DND-41 (cell line): ENCODE measurements around the gene TPPP2.

Source experiments
- ATAC-seq: fragments of 200-7000 bp; cut with Tn5 transposase; 3 replicates; pipeline ENCODE4 v1.9.1; 2021; ENCODE audit warnings: low read depth; ENCODE audit not compliant: insufficient read depth
- DNase-seq: peaks from one replicate; pipeline ENCODE4 v3.0.0-alpha.2; 2020
- H2AFZ ChIP-seq: 2 replicates; pipeline ENCODE4 v1.6.0; 2012; ENCODE audit warnings: low read depth, low read length
- H3K27ac ChIP-seq: 2 replicates; pipeline ENCODE4 v1.5.1; 2012; ENCODE audit warnings: low read length, inconsistent platforms
- H3K27me3 ChIP-seq: fragments of 200-600 bp; sonication (generic); 2 replicates; pipeline ENCODE4 v1.6.0; 2012; ENCODE audit warnings: low read length, mild to moderate bottlenecking, inconsistent platforms; ENCODE audit not compliant: insufficient read depth, poor library complexity
- H3K36me3 ChIP-seq: 2 replicates; pipeline ENCODE4 v1.5.1; 2012; ENCODE audit warnings: low read length, inconsistent platforms; ENCODE audit not compliant: insufficient read depth
- H3K4me1 ChIP-seq: 2 replicates; pipeline ENCODE4 v1.5.1; 2012; ENCODE audit warnings: mild to moderate bottlenecking, low read length; ENCODE audit not compliant: insufficient read depth
- H3K4me2 ChIP-seq: 2 replicates; pipeline ENCODE4 v1.6.0; 2012; ENCODE audit warnings: mild to moderate bottlenecking, moderate library complexity, low read length, inconsistent platforms; ENCODE audit not compliant: insufficient read depth
- H3K4me3 ChIP-seq, 2 experiments: fragments of 200-600 bp in 1 of 2; shearing (Covaris generic) in 1 of 2; 2 replicates each; pipeline ENCODE4 v1.5.1; 2012 to 2016; ENCODE audit warnings: inconsistent platforms in 2 of 2, low read length in 2 of 2, mild to moderate bottlenecking in 2 of 2, low read depth in 1 of 2, moderate library complexity in 1 of 2
- H3K79me2 ChIP-seq: 2 replicates; pipeline ENCODE4 v1.6.0; 2012; ENCODE audit warnings: low read length, inconsistent platforms; ENCODE audit not compliant: insufficient read depth
- H3K9ac ChIP-seq: 2 replicates; pipeline ENCODE4 v1.6.0; 2012; ENCODE audit warnings: low read depth, mild to moderate bottlenecking, inconsistent platforms, low read length, moderate library complexity
- H3K9me3 ChIP-seq: 2 replicates; pipeline ENCODE4 v1.5.1; 2012; ENCODE audit warnings: low read length, moderate library complexity, mild to moderate bottlenecking, inconsistent platforms; ENCODE audit not compliant: insufficient read depth, severe bottlenecking
- H4K20me1 ChIP-seq: 2 replicates; pipeline ENCODE4 v1.6.0; 2012; ENCODE audit warnings: low read length; ENCODE audit not compliant: insufficient read depth
- EZH2 ChIP-seq: IDR thresholded peaks from 3 replicates; pipeline ENCODE4 v1.6.1; 2012; ENCODE audit warnings: borderline replicate concordance, low read depth, mild to moderate bottlenecking, moderate library complexity, low read length, inconsistent platforms; ENCODE audit not compliant: severe bottlenecking
- TF ChIP-seq, protein P1 (sequence below): IDR thresholded peaks from 2 replicates; pipeline ENCODE4 v1.5.1; 2012; ENCODE audit warnings: borderline replicate concordance, low read length, moderate library complexity, mild to moderate bottlenecking; ENCODE audit not compliant: poor library complexity, severe bottlenecking; ENCODE audit errors: extremely low read depth

TPPP2 gene

GRCh38 chr14:21017528-21018245 is 12.3 kb upstream of the TPPP2 start:
- H3K27ac ChIP-seq: no peak overlapping the region
- H3K4me2 ChIP-seq: no peak overlapping the region
- no peaks in the 10 kb centered on the region for H3K4me1 ChIP-seq
- no peaks in the 10 kb centered on the region for H3K79me2 ChIP-seq
- H3K27me3 ChIP-seq: no peaks in the 10 kb centered on the region
- H3K36me3 ChIP-seq: no peaks in the 10 kb centered on the region
- no peak overlapping the region for H2AFZ ChIP-seq
- no peak overlapping the region for H3K4me3 ChIP-seq
- ATAC-seq: no peak
- DNase-seq: no peak
- no peak for TF ChIP-seq EZH2
- TF ChIP-seq, protein P1, sequence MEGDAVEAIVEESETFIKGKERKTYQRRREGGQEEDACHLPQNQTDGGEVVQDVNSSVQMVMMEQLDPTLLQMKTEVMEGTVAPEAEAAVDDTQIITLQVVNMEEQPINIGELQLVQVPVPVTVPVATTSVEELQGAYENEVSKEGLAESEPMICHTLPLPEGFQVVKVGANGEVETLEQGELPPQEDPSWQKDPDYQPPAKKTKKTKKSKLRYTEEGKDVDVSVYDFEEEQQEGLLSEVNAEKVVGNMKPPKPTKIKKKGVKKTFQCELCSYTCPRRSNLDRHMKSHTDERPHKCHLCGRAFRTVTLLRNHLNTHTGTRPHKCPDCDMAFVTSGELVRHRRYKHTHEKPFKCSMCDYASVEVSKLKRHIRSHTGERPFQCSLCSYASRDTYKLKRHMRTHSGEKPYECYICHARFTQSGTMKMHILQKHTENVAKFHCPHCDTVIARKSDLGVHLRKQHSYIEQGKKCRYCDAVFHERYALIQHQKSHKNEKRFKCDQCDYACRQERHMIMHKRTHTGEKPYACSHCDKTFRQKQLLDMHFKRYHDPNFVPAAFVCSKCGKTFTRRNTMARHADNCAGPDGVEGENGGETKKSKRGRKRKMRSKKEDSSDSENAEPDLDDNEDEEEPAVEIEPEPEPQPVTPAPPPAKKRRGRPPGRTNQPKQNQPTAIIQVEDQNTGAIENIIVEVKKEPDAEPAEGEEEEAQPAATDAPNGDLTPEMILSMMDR: no peak
- no peaks in the 10 kb centered on the region for H4K20me1 ChIP-seq
- H3K9me3 ChIP-seq: no peaks in the 10 kb centered on the region
- no peak overlapping the region for H3K9ac ChIP-seq

GRCh38 chr14:21018286-21018685 is 11.7 kb upstream of the TPPP2 start:
- Histone ChIP-seq H3K4me3 (no peak overlapping the region), H3K36me3 (no peaks in the 10 kb centered on the region), H3K9me3 (no peaks in the 10 kb centered on the region), H3K27me3 (no peaks in the 10 kb centered on the region), H3K79me2 (no peaks in the 10 kb centered on the region), H4K20me1 (no peaks in the 10 kb centered on the region), H3K4me1 (no peaks in the 10 kb centered on the region), H3K9ac (no peak overlapping the region), H3K4me2 (no peak overlapping the region), H3K27ac (no peak overlapping the region), H2AFZ (no peak overlapping the region)
- DNase-seq (no peak), ATAC-seq (no peak)
- TF ChIP-seq, protein P1: no peak
- no peak for TF ChIP-seq EZH2

GRCh38 chr14:21018781-21019180 is 11.2 kb upstream of the TPPP2 start:
- Histone ChIP-seq H3K36me3 (no peaks in the 10 kb centered on the region), H3K27me3 (no peaks in the 10 kb centered on the region), H3K4me2 (no peak overlapping the region), H2AFZ (no peak overlapping the region), H3K9me3 (no peaks in the 10 kb centered on the region), H4K20me1 (no peaks in the 10 kb centered on the region), H3K9ac (no peak overlapping the region), H3K79me2 (no peaks in the 10 kb centered on the region), H3K27ac (no peak overlapping the region), H3K4me3 (no peak overlapping the region), H3K4me1 (peaks cover 1% of the 10 kb centered on the region)
- DNase-seq (no peak), ATAC-seq (no peak)
- no peak for TF ChIP-seq EZH2
- TF ChIP-seq, protein P1: no peak

GRCh38 chr14:21019366-21019765 is 10.7 kb upstream of the TPPP2 start:
- H3K9ac ChIP-seq: no peak overlapping the region
- no peak overlapping the region for H3K4me2 ChIP-seq
- peaks cover 7% of the 10 kb centered on the region for H3K4me1 ChIP-seq
- DNase-seq: no peak
- no peak overlapping the region for H3K27ac ChIP-seq
- H3K27me3 ChIP-seq: no peaks in the 10 kb centered on the region
- no peak for TF ChIP-seq EZH2
- TF ChIP-seq, protein P1: no peak
- H4K20me1 ChIP-seq: no peaks in the 10 kb centered on the region
- no peak overlapping the region for H2AFZ ChIP-seq
- H3K9me3 ChIP-seq: no peaks in the 10 kb centered on the region
- no peaks in the 10 kb centered on the region for H3K36me3 ChIP-seq
- no peak overlapping the region for H3K4me3 ChIP-seq
- ATAC-seq: no peak
- no peaks in the 10 kb centered on the region for H3K79me2 ChIP-seq
